NB4 (cell line): ENCODE data around the gene TAF6L.

ENCODE experiments used
- DNase-seq: peaks from one replicate; pipeline ENCODE4 v3.0.0; 2010; ENCODE audit warnings: low read depth
- H3K4me3 ChIP-seq: one replicate; pipeline ENCODE4 v1.5.1; 2011; ENCODE audit warnings: mild to moderate bottlenecking, low read depth, low read length, moderate library complexity
- CTCF ChIP-seq: IDR thresholded peaks from one replicate; pipeline ENCODE4 v1.5.1; 2012; ENCODE audit warnings: low read depth, low read length
- MAX ChIP-seq: IDR thresholded peaks from 2 replicates; pipeline ENCODE4 v1.6.1; 2011; ENCODE audit warnings: low read depth, low read length
- MYC ChIP-seq: IDR thresholded peaks from 2 replicates; pipeline ENCODE4 v1.6.1; 2011; ENCODE audit warnings: low read depth, low read length
- POLR2A ChIP-seq: IDR thresholded peaks from 2 replicates; pipeline ENCODE4 v1.6.1; 2011; ENCODE audit warnings: mild to moderate bottlenecking; ENCODE audit not compliant: insufficient read length; ENCODE audit errors: extremely low read depth

The TAF6L gene

GRCh38 chr11:62777389-62777788 is 6.2 kb downstream of the TAF6L start:
- no peak overlapping the region for H3K4me3 ChIP-seq
- no peak for DNase-seq
- TF ChIP-seq MYC (no peak), POLR2A (no peak), CTCF (no peak), MAX (no peak)

DNA sequence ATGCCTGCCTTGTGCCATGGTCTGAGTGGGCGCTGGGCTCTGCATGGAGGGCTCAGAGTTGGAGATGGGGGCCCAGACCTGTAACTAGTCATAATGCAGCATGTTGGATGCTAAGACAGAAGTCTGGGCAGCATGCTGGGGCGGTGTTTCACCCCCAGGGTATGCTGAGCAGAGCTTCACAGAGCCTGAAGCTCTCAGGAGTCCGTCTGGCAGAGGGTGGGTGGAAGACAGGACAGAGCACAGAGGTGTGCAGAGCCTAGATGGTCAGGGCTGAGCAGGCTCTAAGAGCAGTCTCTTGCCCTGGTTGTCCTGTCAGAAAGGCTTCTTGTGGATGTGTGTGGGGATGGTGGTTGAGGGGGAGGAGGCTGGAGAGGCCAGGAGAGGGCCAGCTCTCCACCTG is 7.2 kb downstream of the TAF6L start:
- TF ChIP-seq MYC: no peak
- TF ChIP-seq MAX: no peak
- no peak for TF ChIP-seq POLR2A
- no peak for TF ChIP-seq CTCF
- H3K4me3 ChIP-seq: no peak overlapping the region
- no peak for DNase-seq

GRCh38 chr11:62782753-62783152 is 11.6 kb downstream of the TAF6L start:
- TF ChIP-seq MYC (no peak), MAX (no peak), POLR2A (no peak), CTCF (no peak)
- H3K4me3 ChIP-seq: no peak overlapping the region
- no peak for DNase-seq

- H3K4me3 ChIP-seq: peak overlapping the region; percentile 99
- TF ChIP-seq MAX: peak; percentile 71
- TF ChIP-seq MYC: peak; percentile 85
- TF ChIP-seq POLR2A: no peak
- peak; percentile 99 for TF ChIP-seq CTCF
- DNase-seq: peak; percentile 92
Measured at GRCh38 chr11:62786318-62787004, 15.3 kb downstream of the TAF6L start.

DNA sequence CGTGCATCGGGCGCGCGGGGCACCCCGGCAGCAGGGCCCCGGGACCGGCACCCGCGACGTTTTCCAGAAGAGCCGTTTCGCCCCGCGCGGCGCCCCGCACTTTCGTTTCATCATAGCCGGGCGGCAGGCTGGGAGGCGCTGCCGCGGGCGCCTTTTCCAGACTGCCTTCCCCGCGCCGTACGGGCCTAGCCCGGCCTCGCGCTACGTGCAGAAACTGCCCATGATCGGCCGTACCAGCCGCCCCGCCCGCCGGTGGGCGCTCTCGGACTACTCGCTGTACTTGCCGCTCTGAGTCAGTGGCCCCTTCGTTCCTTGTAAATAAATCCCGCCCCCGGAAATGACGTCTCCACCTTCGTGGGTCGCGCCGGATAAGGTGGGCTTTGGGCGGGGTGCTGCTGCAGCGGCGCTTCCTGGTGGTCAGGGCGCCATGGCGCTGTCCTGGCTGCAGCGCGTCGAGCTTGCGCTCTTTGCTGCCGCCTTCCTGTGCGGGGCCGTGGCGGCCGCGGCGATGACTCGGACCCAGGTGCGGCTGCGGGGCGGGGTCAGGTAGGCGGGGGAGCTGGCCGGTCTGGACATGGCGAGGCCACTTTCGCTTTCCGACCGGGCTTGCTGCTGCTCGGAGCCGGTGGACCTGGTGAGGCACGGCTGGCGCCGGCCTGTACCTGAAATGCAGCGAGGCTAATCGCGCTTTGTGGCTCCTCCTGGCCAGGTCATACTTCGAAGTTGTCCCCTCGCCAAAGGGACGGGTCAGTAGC is 16.0 kb downstream of the TAF6L start, which contains the start of gene TMEM179B:
TSS of gene TMEM179B (plus strand) at position 398 of the 755 bp plus-strand sequence. CDS start at position 428, 30 bp downstream.
- peak; percentile 100 for DNase-seq
- peak within 1 kb of the TSS; percentile 99 for H3K4me3 ChIP-seq
- peak; percentile 69 for TF ChIP-seq CTCF
- TF ChIP-seq MYC: no peak; the same call in none of the 2 replicates
- TF ChIP-seq POLR2A: peak; percentile 99
- peak; percentile 76 for TF ChIP-seq MAX
